ENCODE data around the gene KCNH2.
A peak's percentile ranks its signal among the peaks of the same experiment; 100 is the strongest.

Gene KCNH2

GRCh38 chr7:150934045-150934766 lies 43.9 kb downstream of the KCNH2 start:
- DNase-seq (ENCODE audit: low spot score) = no peak

GRCh38 chr7:150931199-150931869 lies 46.8 kb downstream of the KCNH2 start:
- DNase-seq (ENCODE audit: low spot score) = no peak

- no peak for DNase-seq (ENCODE audit: low spot score)
These were observed 49.6 kb downstream of the KCNH2 start for GRCh38 chr7:150928541-150928940.

GRCh38 chr7:150927956-150928344 lies 50.2 kb downstream of the KCNH2 start:
- peak; percentile 58 for DNase-seq (ENCODE audit: low spot score)

- DNase-seq (ENCODE audit: low spot score) = peak; percentile 19
These were observed 50.8 kb downstream of the KCNH2 start for GRCh38 chr7:150927157-150927955.

GRCh38 chr7:150926066-150926465 lies 52.1 kb downstream of the KCNH2 start:
- DNase-seq (ENCODE audit: low spot score) = no peak

GRCh38 chr7:150924369-150924781 lies 53.7 kb downstream of the KCNH2 start:
- no peak for DNase-seq (ENCODE audit: low spot score)

- DNase-seq (ENCODE audit: low spot score) = no peak
These were observed 54.3 kb downstream of the KCNH2 start for GRCh38 chr7:150923802-150924201.

GRCh38 chr7:150923196-150923595 lies 54.9 kb downstream of the KCNH2 start:
- peak; percentile 27 for DNase-seq (ENCODE audit: low spot score)

- no peak for DNase-seq (ENCODE audit: low spot score)
These were observed 59.0 kb downstream of the KCNH2 start for GRCh38 chr7:150919160-150919559.

- no peak for DNase-seq (ENCODE audit: low spot score)
These were observed 59.7 kb downstream of the KCNH2 start for GRCh38 chr7:150918378-150918777.

- no peak for DNase-seq (ENCODE audit: low spot score)
These were observed 60.2 kb downstream of the KCNH2 start for GRCh38 chr7:150917969-150918368.

- no peak for DNase-seq (ENCODE audit: low spot score)
These were observed 61.5 kb downstream of the KCNH2 start for GRCh38 chr7:150916670-150917069.

- DNase-seq (ENCODE audit: low spot score) = no peak
These were observed 63.2 kb downstream of the KCNH2 start for GRCh38 chr7:150914966-150915365.

GRCh38 chr7:150914196-150914595 lies 63.9 kb downstream of the KCNH2 start:
- no peak for DNase-seq (ENCODE audit: low spot score)

GRCh38 chr7:150912427-150912826 lies 65.7 kb downstream of the KCNH2 start:
- DNase-seq (ENCODE audit: low spot score) = no peak

GRCh38 chr7:150911590-150912267 lies 66.4 kb downstream of the KCNH2 start:
- DNase-seq (ENCODE audit: low spot score) = no peak

GRCh38 chr7:150910996-150911422 lies 67.1 kb downstream of the KCNH2 start:
- DNase-seq (ENCODE audit: low spot score) = no peak

- DNase-seq (ENCODE audit: low spot score) = peak; percentile 25
These were observed 67.7 kb downstream of the KCNH2 start for GRCh38 chr7:150910305-150910995.

GRCh38 chr7:150909200-150909995 lies 68.7 kb downstream of the KCNH2 start:
- no peak for DNase-seq (ENCODE audit: low spot score)

- DNase-seq (ENCODE audit: low spot score) = no peak
These were observed 69.9 kb downstream of the KCNH2 start for GRCh38 chr7:150908173-150908572.
